ENCODE results near the gene PRKAR2A.

Gene PRKAR2A

GRCh38 chr3:48877671-48878070 is 30.0 kb upstream of the PRKAR2A start:
- Histone ChIP-seq H3K4me3 (ENCODE audit: low read depth, low read length) (no peak overlapping the region), H3K9me3 (ENCODE audit: control insufficient read depth, low read length) (no peaks in the 10 kb centered on the region), H3K27ac (no peak overlapping the region), H3K27me3 (ENCODE audit: control insufficient read depth, insufficient read depth, low read length) (no peaks in the 10 kb centered on the region), H3K4me1 (no peaks in the 10 kb centered on the region), H2AFZ (no peak overlapping the region), H3K4me2 (ENCODE audit: low read length) (no peak overlapping the region), H3K36me3 (ENCODE audit: control insufficient read depth, insufficient read depth, low read length) (no peaks in the 10 kb centered on the region), H3K79me2 (no peaks in the 10 kb centered on the region), H3K9ac (no peak overlapping the region)
- TF ChIP-seq, protein P1, sequence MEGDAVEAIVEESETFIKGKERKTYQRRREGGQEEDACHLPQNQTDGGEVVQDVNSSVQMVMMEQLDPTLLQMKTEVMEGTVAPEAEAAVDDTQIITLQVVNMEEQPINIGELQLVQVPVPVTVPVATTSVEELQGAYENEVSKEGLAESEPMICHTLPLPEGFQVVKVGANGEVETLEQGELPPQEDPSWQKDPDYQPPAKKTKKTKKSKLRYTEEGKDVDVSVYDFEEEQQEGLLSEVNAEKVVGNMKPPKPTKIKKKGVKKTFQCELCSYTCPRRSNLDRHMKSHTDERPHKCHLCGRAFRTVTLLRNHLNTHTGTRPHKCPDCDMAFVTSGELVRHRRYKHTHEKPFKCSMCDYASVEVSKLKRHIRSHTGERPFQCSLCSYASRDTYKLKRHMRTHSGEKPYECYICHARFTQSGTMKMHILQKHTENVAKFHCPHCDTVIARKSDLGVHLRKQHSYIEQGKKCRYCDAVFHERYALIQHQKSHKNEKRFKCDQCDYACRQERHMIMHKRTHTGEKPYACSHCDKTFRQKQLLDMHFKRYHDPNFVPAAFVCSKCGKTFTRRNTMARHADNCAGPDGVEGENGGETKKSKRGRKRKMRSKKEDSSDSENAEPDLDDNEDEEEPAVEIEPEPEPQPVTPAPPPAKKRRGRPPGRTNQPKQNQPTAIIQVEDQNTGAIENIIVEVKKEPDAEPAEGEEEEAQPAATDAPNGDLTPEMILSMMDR (IDR thresholded peaks at IDR 0.05), result no peak

- no peak overlapping the region for H3K4me3 ChIP-seq (ENCODE audit: low read depth, low read length)
- no peak overlapping the region for H3K9ac ChIP-seq
- TF ChIP-seq, protein P1 (IDR thresholded peaks at IDR 0.05), result no peak
- H3K4me1 ChIP-seq, result no peaks in the 10 kb centered on the region
- no peak overlapping the region for H3K27ac ChIP-seq
- H2AFZ ChIP-seq, result no peak overlapping the region
- H3K79me2 ChIP-seq, result peaks cover 3% of the 10 kb centered on the region
- H3K36me3 ChIP-seq (ENCODE audit: control insufficient read depth, insufficient read depth, low read length), result no peaks in the 10 kb centered on the region
- no peaks in the 10 kb centered on the region for H3K9me3 ChIP-seq (ENCODE audit: control insufficient read depth, low read length)
- H3K27me3 ChIP-seq (ENCODE audit: control insufficient read depth, insufficient read depth, low read length), result no peaks in the 10 kb centered on the region
- H3K4me2 ChIP-seq (ENCODE audit: low read length), result no peak overlapping the region
Observed at GRCh38 chr3:48863122-48863521, 15.4 kb upstream of the PRKAR2A start.

- no peak overlapping the region for H3K4me2 ChIP-seq (ENCODE audit: low read length)
- no peak overlapping the region for H3K27ac ChIP-seq
- no peaks in the 10 kb centered on the region for H3K27me3 ChIP-seq (ENCODE audit: control insufficient read depth, insufficient read depth, low read length)
- H3K36me3 ChIP-seq (ENCODE audit: control insufficient read depth, insufficient read depth, low read length), result no peaks in the 10 kb centered on the region
- H3K4me1 ChIP-seq, result no peaks in the 10 kb centered on the region
- H3K9ac ChIP-seq, result no peak overlapping the region
- no peak overlapping the region for H3K4me3 ChIP-seq (ENCODE audit: low read depth, low read length)
- no peaks in the 10 kb centered on the region for H3K9me3 ChIP-seq (ENCODE audit: control insufficient read depth, low read length)
- TF ChIP-seq, protein P1 (IDR thresholded peaks at IDR 0.05), result no peak
- peaks cover 3% of the 10 kb centered on the region for H3K79me2 ChIP-seq
- no peak overlapping the region for H2AFZ ChIP-seq
Observed at GRCh38 chr3:48859206-48859605, 11.5 kb upstream of the PRKAR2A start.

GRCh38 chr3:48858709-48859108 is 11.0 kb upstream of the PRKAR2A start:
- H2AFZ ChIP-seq, result no peak overlapping the region
- no peak overlapping the region for H3K27ac ChIP-seq
- H3K27me3 ChIP-seq (ENCODE audit: control insufficient read depth, insufficient read depth, low read length), result no peaks in the 10 kb centered on the region
- no peak overlapping the region for H3K4me3 ChIP-seq (ENCODE audit: low read depth, low read length)
- TF ChIP-seq, protein P1 (IDR thresholded peaks at IDR 0.05), result no peak
- no peaks in the 10 kb centered on the region for H3K4me1 ChIP-seq
- H3K36me3 ChIP-seq (ENCODE audit: control insufficient read depth, insufficient read depth, low read length), result no peaks in the 10 kb centered on the region
- H3K4me2 ChIP-seq (ENCODE audit: low read length), result no peak overlapping the region
- H3K79me2 ChIP-seq, result peaks cover 3% of the 10 kb centered on the region
- H3K9ac ChIP-seq, result no peak overlapping the region
- H3K9me3 ChIP-seq (ENCODE audit: control insufficient read depth, low read length), result no peaks in the 10 kb centered on the region

- Histone ChIP-seq H2AFZ (no peak overlapping the region), H3K9ac (no peak overlapping the region), H3K4me2 (ENCODE audit: low read length) (no peak overlapping the region), H3K9me3 (ENCODE audit: control insufficient read depth, low read length) (no peaks in the 10 kb centered on the region), H3K4me1 (no peaks in the 10 kb centered on the region), H3K79me2 (peaks cover 3% of the 10 kb centered on the region), H3K36me3 (ENCODE audit: control insufficient read depth, insufficient read depth, low read length) (no peaks in the 10 kb centered on the region), H3K27ac (no peak overlapping the region), H3K4me3 (ENCODE audit: low read depth, low read length) (no peak overlapping the region), H3K27me3 (ENCODE audit: control insufficient read depth, insufficient read depth, low read length) (no peaks in the 10 kb centered on the region)
- TF ChIP-seq, protein P1 (IDR thresholded peaks at IDR 0.05), result no peak
Observed at GRCh38 chr3:48857641-48858040, 10.0 kb upstream of the PRKAR2A start.

All from parathyroid adenoma (tissue), 2 donors.